ENCODE data around the gene NUDCD2.

DNA sequence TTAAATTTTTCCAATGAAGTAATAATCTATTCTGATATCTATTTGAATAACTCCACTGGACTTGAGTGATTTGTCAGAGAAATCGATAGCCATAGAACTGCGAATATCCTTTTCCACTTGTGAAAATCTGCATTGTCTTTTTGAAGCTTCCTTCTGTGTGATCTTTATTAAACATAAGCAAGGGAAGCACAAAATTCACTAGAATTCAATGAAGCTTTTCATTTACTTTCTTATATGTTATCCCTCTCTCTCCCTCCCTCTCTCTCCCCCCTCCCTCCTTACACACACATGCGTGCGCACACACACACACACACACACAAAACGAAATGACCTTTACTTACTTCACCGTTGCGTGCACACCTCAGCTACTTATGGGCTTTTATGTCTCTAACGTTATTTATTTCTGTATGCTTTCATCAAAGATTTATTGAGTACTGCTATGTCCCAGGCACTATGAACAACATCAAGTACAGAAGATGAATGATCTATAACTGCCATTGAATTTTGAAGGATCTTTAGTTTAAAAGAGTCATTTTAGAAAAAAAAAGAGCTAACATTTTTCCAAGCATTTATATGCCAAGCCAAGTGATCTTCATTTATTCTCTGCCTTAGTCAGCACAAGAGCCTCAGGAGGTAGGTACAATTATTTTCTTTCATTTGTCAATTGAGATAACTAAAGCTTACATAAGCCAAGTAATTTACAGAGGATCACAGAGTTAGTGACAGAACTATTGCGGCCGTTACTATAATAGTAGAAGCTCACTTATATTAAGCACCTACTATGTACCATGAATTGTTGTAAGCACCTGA lies 55.3 kb downstream of the NUDCD2 start:
- TF ChIP-seq, protein P1, sequence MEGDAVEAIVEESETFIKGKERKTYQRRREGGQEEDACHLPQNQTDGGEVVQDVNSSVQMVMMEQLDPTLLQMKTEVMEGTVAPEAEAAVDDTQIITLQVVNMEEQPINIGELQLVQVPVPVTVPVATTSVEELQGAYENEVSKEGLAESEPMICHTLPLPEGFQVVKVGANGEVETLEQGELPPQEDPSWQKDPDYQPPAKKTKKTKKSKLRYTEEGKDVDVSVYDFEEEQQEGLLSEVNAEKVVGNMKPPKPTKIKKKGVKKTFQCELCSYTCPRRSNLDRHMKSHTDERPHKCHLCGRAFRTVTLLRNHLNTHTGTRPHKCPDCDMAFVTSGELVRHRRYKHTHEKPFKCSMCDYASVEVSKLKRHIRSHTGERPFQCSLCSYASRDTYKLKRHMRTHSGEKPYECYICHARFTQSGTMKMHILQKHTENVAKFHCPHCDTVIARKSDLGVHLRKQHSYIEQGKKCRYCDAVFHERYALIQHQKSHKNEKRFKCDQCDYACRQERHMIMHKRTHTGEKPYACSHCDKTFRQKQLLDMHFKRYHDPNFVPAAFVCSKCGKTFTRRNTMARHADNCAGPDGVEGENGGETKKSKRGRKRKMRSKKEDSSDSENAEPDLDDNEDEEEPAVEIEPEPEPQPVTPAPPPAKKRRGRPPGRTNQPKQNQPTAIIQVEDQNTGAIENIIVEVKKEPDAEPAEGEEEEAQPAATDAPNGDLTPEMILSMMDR (IDR thresholded peaks at IDR 0.05): no peak
- TF ChIP-seq POLR2A (IDR thresholded peaks at IDR 0.05) (no peak), EP300 (IDR thresholded peaks at IDR 0.05) (no peak)
